GM21576 (cell line): ENCODE results near the gene RBM20.

ENCODE experiments used
- ATAC-seq: cut with Tn5 transposase; IDR thresholded peaks from one replicate; pipeline ENCODE4 v1.9.1; 2021; ENCODE audit warnings: mild to moderate bottlenecking, moderate library complexity; ENCODE audit not compliant: unreplicated experiment

The RBM20 gene

GRCh38 chr10:110803239-110803749 is 159.2 kb downstream of the RBM20 start:
- peak; percentile 45 for ATAC-seq

- ATAC-seq = peak; percentile 48
Measured at GRCh38 chr10:110803830-110804338, 159.7 kb downstream of the RBM20 start.

GRCh38 chr10:110804376-110804775 is 160.2 kb downstream of the RBM20 start:
- ATAC-seq = no peak

DNA sequence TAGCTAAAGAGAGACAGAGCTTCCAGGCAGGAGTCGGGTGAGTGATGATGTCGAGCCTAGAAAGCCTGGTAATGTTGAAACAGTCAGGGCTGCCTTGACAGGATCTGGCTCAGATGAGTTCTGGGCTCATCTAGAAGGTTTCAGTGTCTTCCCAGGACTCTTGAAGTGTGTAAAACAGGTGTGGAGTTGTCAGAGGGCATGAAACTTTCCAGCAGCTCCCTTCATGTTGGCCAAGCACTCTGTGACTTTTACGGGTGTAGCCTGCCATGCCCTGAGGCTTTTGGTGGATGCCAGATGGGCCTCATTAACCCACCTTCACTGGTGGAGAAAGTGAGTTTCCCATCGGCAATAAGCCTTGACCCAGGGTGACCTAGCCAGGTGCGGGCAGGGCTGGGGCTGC is 161.2 kb downstream of the RBM20 start:
- ATAC-seq = no peak

GRCh38 chr10:110806335-110806734 is 162.2 kb downstream of the RBM20 start:
- no peak for ATAC-seq

DNA sequence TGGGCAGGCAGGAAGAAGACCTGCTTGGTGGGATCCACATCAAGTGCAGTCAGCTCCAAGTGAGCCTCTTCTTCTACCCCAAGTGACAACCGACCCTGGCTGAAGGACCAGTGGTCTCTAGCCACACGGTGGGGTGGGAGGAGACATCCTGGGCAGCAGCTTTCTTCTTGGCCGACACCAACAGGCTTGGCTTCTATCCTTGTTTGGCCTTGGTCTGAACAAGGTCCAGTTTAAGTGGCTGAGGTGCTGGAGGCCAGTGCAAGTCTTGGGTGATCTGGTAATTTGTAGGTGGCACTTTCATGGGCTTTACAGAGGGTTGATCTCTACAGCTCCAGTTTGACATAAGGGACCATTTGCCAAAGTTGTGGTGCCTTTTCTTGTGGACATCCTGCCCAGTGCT is 164.0 kb downstream of the RBM20 start:
- no peak for ATAC-seq

GRCh38 chr10:110808615-110809014 is 164.5 kb downstream of the RBM20 start:
- no peak for ATAC-seq

DNA sequence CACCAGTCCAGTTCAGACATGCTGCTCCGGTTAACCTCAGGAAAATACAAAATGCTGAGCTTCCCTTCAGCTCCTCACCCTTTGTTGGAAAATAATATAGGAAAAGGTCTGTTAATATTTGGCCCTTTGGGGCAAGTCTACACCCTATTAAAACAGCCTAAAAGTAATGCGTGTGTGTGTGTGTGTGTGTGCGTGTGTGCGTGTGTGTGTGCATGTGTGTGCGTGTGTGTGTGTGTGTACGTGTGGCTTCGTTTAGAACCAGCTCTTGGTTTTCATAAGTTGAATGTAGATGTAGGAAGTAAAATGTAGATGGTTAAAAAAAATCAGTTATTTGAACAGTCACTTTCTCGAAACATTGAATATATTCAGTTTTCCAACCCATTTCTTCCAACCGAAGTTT is 166.5 kb downstream of the RBM20 start:
- no peak for ATAC-seq

DNA sequence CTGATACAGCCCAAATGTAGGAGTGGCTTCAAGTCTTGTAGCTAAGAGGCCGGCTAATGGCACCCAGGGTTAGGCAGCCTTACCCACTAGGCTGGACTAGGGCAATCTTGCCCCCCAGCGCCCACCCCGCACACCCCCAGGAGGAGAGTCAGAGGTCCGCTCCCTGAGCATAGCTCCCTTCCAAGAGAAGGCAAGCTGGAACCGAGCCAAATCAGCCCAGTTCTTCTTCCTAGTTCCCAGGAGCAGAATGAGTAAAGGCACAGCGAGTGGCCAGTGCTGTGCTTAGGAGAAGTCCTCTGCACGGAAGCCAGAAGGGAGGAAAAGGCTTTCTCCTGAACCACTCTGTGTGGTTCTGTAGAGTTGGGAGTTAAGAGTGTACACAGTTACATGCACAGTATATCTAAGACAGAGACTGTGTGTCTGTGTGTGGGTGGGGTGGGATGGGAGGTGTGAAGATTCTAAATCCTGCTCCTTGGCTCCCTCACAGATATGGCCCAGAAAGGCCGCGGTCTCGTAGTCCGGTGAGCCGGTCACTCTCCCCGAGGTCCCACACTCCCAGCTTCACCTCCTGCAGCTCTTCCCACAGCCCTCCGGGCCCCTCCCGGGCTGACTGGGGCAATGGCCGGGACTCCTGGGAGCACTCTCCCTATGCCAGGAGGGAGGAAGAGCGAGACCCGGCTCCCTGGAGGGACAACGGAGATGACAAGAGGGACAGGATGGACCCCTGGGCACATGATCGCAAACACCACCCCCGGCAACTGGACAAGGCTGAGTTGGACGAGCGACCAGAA is 167.8 kb downstream of the RBM20 start:
- ATAC-seq = no peak

- ATAC-seq = no peak
Measured at GRCh38 chr10:110812583-110812982, 168.4 kb downstream of the RBM20 start.

DNA sequence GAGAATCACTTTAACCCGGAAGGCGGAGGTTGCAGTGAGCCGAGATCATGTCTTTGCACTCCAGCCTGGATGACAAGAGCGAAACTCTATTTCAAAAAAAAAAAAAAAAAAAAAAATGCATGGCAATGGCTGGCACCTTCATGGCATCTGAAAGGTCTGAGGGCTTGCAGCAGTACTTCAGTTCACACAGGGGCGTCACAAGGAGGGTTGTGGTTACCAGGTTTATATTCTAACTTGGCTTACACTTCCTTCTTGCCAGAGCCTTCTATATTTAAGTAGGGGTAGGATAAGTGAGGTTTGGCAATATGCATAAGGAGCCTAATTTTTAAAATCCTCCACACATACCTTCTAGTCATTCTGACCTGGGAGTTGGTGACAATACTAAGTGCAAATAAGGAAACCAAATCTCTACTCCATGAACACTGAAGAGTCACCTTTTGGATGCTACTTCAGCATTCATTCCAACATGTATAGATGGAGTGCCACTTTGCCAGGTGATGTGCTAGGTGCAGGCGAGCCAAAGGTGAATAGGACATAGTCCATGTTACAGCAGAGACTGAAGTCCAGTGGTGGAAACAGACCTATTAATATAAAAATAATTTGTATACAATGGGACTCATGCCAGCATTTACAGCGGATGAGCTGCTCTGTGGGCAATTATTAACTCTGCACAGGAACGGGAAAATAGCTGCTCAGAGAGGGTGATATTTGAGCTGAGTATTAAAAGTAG is 169.8 kb downstream of the RBM20 start:
- no peak for ATAC-seq

- ATAC-seq = no peak
Measured at GRCh38 chr10:110815354-110816004, 171.3 kb downstream of the RBM20 start.

DNA sequence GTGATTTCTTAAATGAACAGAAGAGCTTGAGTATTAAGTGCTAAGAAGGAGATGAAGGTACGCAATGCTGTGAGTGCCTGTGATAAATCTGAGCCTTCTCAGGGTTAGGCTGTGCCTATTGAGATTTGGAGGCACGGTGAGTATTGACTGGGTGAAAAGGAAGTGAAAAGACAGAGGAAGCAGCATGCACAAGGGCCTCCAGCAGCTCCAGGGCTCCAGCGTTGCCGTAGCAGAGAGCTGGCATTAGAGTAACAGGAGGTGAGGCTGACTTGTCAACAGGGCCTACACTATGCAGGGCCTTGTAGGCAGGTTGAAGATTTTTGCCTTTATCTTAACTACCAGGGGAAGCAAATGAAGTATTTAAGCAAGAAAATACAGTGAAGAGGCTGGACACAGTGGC is 173.5 kb downstream of the RBM20 start:
- peak; percentile 43 for ATAC-seq

- no peak for ATAC-seq
Measured at GRCh38 chr10:110818311-110819256, 174.4 kb downstream of the RBM20 start.

DNA sequence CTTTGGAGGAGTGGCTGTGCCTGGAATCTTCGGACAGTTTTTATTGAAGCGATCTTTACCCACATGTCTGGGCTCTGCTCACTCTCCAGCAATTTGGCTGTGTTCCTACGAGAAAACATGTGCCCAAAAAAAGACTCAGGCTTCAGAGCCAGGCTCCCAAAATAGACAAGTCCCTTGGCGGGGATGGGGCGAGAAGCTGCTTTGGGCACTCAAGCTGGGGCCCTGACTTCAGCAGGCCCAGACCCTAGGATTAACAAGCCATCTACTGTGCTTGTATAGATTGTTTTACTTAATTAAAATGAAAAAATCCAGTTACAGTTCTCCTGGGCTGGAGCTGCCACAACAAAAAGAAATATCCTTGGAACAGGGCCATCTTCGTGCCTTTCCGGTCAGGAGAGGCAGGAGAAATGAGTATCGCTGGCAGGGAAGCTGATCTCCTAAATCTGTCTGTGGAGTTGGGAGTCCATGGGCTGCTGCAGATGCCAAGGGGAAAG is 176.2 kb downstream of the RBM20 start:
- ATAC-seq = no peak

- ATAC-seq = no peak
Measured at GRCh38 chr10:110821508-110821907, 177.4 kb downstream of the RBM20 start.

DNA sequence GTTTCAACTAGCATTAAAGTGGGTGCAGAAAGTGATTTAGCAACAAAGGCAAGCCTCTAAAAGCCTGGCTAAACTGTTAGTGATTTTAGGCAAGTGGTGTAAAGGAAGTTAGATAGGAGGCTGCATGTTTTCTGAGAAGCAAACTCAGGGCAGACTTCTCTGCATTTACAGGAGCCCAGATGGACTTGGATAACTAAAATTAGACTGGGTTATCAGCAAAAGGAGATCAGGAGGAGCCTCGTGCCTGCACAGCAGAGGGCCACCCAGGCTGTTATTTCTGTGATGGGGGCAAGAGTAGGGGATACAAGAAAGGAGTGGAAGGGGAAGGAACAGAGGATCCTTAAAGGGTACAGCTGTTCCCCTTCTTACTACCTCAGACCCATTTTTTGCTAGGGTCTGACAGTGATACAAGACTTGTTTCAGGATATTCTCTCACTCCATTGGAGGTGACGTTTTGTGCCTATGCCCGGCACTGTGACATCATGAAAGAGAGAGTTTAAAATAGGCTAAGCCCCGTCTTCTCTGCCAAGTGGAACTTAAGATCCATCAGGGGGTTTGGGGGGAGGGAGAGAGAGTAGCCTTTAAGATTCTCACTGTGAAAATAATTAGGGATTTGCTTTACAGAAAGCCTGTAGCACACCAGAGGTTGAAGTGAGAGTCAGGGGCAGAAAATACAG is 178.0 kb downstream of the RBM20 start:
- ATAC-seq = no peak

DNA sequence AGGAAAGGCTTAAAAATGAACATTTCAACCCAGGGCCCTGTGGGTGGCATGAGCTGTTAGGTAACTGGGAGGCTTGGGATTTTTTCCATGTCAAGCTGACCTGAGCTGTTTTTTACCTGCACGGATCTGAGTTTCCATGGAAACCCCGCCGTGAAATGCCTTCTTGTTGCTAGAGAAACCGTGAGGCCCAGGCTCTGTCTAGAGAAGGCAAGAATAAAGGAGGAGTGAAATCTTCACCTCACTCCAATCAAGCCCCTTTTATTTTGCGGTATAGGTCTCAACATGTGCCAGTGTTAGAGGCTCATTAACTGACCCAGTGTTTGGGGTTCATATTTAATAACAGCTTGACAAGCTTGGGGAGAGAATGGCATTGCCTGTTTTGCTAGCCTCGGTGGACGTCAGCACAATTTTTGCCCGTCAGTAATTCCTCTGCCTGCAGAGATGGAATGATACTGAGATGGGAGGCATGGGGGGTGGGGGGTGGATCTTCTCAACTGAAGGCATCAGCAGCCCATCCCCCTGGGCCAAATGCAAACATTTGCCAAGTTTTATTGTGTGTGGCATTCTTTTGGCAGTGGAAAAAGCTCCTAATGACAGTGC is 178.7 kb downstream of the RBM20 start:
- ATAC-seq = no peak

DNA sequence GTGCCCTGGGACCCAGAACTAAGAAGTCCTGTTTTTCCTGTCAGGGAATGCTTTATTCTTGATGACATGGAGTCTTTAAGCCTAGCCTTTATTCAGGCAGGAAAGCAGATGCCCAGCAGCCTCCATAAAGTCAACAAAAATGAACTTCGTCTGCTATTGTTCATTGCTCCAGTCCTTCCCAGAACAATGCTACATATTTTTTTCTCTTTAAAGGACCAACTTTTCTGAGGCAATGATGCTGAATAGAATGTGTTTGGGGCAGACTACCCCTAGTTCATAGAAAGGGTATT is 180.0 kb downstream of the RBM20 start:
- ATAC-seq = no peak
